Natural killer cell treated with Interleukin-12 subunit alpha and Interleukin-12 subunit beta and Interleukin-15 and Interleukin-18, amount 100 ng/mL, for 72 hours (primary cell): ENCODE results near the gene SEMA4B. TPM values are rescaled to one million over a fixed set of nuclear protein-coding genes. Genes with fewer than 3 reads are reported as not detected.

ENCODE experiments used
- ATAC-seq, 2 donors: fragments of 150-1000 bp; cut with Tn5 transposase in 1 of 2; sonication (Bioruptor Pico), chemical (Tn5 transposase) in 1 of 2; 2 replicates each; pipeline ENCODE4 v1.10.0; 2021
- DNase-seq: peaks from one replicate; pipeline ENCODE4 v3.0.0; 2022; ENCODE audit warnings: low spot score
- H3K27ac Mint-ChIP-seq, 2 donors: 1 replicate in 1 of 2; 2 replicates in 1 of 2; pipeline ENCODE4 v1.8.0; 2022; ENCODE audit warnings: mixed read lengths in 2 of 2, mild to moderate bottlenecking in 1 of 2, moderate library complexity in 1 of 2
- H3K27me3 Mint-ChIP-seq, 2 donors: 1 replicate in 1 of 2; 2 replicates in 1 of 2; pipeline ENCODE4 v1.8.0; 2022; ENCODE audit warnings: mixed read lengths in 2 of 2
- H3K36me3 Mint-ChIP-seq: one replicate; pipeline ENCODE4 v1.8.0; 2022; ENCODE audit warnings: mixed read lengths
- H3K4me1 Mint-ChIP-seq, 2 donors: 1 replicate in 1 of 2; 2 replicates in 1 of 2; pipeline ENCODE4 v1.8.0; 2022; ENCODE audit warnings: low read depth in 2 of 2, mixed read lengths in 2 of 2, mild to moderate bottlenecking in 1 of 2
- H3K4me3 Mint-ChIP-seq: one replicate; pipeline ENCODE4 v1.8.0; 2022; ENCODE audit warnings: mixed read lengths
- H3K9me3 Mint-ChIP-seq: 2 replicates; pipeline ENCODE4 v1.8.0; 2022; ENCODE audit warnings: mixed read lengths
- total RNA-seq, 2 donors: library from RNA; stranded (reverse); gene quantifications; one replicate each; pipeline ENCODE4 v1.2.3, GENCODE V29; 2022

The SEMA4B gene
- total RNA-seq, 2 donors from 2014 or later, result 9.2 to 9.7 TPM

GRCh38 chr15:90219421-90220141 is 18.5 kb downstream of the SEMA4B start:
- ATAC-seq (peak; percentile 69 to 81), DNase-seq (no peak)
- Mint-ChIP-seq H3K9me3 (no peaks in the 10 kb centered on the region), H3K36me3 (no peaks in the 10 kb centered on the region), H3K4me3 (no peak overlapping the region), H3K4me1 (peaks cover 0 to 7% of the 10 kb centered on the region in 2 donors), H3K27me3 (no peaks in the 10 kb centered on the region), H3K27ac (no peak overlapping the region)

DNA sequence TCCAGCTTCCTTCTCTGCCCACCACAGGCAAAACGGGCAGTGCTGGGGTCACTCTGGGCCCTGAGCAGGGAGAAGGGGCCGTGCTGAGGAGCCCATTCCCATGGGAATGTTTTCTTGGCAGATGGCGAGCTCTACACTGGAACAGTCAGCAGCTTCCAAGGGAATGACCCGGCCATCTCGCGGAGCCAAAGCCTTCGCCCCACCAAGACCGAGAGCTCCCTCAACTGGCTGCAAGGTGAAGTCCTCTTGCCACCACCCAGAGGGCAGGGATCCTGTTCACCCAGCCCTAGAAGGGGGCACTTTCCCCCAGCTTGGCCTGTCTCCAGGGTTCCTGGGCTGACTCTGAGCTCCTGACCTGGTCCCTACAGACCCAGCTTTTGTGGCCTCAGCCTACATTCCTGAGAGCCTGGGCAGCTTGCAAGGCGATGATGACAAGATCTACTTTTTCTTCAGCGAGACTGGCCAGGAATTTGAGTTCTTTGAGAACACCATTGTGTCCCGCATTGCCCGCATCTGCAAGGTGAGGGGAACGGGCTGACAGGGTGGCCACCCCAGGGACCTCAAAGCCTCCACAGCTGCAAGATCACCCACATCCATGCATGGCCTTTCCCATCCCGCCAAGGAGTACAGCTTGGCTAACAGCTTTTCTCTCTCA is 20.2 kb downstream of the SEMA4B start:
- Mint-ChIP-seq H3K4me1 (no peaks in the 10 kb centered on the region), H3K27me3 (no peaks in the 10 kb centered on the region), H3K27ac (no peak overlapping the region), H3K9me3 (no peaks in the 10 kb centered on the region), H3K4me3 (no peak overlapping the region), H3K36me3 (no peaks in the 10 kb centered on the region)
- no peak for DNase-seq
- ATAC-seq, result no peak

- no peak overlapping the region for H3K27ac Mint-ChIP-seq
- no peak overlapping the region for H3K4me3 Mint-ChIP-seq
- ATAC-seq (no peak), DNase-seq (no peak)
- no peaks in the 10 kb centered on the region for H3K4me1 Mint-ChIP-seq
- no peaks in the 10 kb centered on the region for H3K36me3 Mint-ChIP-seq
- no peaks in the 10 kb centered on the region for H3K27me3 Mint-ChIP-seq
- no peaks in the 10 kb centered on the region for H3K9me3 Mint-ChIP-seq
Measured at GRCh38 chr15:90222547-90222946, 21.4 kb downstream of the SEMA4B start.

DNA sequence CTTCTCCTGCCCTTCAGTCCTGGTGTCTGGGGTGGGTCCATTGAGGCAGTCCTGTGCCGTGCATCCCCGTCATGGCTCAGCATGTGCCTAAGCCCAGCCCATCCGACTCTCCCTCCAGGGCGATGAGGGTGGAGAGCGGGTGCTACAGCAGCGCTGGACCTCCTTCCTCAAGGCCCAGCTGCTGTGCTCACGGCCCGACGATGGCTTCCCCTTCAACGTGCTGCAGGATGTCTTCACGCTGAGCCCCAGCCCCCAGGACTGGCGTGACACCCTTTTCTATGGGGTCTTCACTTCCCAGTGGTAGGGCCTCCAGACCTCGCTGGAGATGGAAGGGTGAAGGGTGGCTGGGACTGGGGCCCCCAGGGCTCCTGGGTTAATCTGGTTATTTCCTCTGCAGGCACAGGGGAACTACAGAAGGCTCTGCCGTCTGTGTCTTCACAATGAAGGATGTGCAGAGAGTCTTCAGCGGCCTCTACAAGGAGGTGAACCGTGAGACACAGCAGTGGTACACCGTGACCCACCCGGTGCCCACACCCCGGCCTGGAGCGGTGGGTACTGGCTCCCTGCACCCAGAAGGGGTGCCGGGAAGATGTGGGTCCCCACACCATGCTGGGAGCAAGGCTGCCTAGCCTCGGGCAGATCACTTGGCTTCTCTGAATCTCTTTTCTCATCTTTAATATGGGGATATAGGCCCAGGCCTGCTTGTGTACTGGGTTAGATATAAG is 22.5 kb downstream of the SEMA4B start:
- Mint-ChIP-seq H3K9me3 (no peaks in the 10 kb centered on the region), H3K4me3 (no peak overlapping the region), H3K27ac (no peak overlapping the region), H3K4me1 (no peaks in the 10 kb centered on the region), H3K36me3 (no peaks in the 10 kb centered on the region), H3K27me3 (no peaks in the 10 kb centered on the region)
- no peak for DNase-seq
- ATAC-seq, result no peak

DNA sequence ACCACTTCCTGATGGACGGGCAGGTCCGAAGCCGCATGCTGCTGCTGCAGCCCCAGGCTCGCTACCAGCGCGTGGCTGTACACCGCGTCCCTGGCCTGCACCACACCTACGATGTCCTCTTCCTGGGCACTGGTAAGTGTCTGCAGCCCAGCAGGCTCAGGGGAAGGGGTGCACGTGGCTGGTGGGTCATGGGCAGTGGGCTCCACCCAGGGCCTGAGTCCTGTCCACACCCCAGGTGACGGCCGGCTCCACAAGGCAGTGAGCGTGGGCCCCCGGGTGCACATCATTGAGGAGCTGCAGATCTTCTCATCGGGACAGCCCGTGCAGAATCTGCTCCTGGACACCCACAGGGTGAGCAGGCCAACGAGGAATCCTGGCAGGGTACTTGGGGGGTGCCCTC is 23.9 kb downstream of the SEMA4B start:
- no peaks in the 10 kb centered on the region for H3K27me3 Mint-ChIP-seq
- no peaks in the 10 kb centered on the region for H3K9me3 Mint-ChIP-seq
- peaks cover 2 to 3% of the 10 kb centered on the region in 2 donors for H3K4me1 Mint-ChIP-seq
- ATAC-seq, result no peak
- no peak overlapping the region for H3K27ac Mint-ChIP-seq
- DNase-seq, result no peak
- H3K36me3 Mint-ChIP-seq, result peaks cover 3% of the 10 kb centered on the region
- no peak overlapping the region for H3K4me3 Mint-ChIP-seq

- Mint-ChIP-seq H3K4me1 (peaks cover 3 to 6% of the 10 kb centered on the region in 2 donors), H3K36me3 (peaks cover 4% of the 10 kb centered on the region), H3K9me3 (no peaks in the 10 kb centered on the region), H3K27ac (no peak overlapping the region), H3K27me3 (no peaks in the 10 kb centered on the region), H3K4me3 (no peak overlapping the region)
- no peak for DNase-seq
- ATAC-seq, result no peak
Measured at GRCh38 chr15:90225504-90226234, 24.5 kb downstream of the SEMA4B start.

DNA sequence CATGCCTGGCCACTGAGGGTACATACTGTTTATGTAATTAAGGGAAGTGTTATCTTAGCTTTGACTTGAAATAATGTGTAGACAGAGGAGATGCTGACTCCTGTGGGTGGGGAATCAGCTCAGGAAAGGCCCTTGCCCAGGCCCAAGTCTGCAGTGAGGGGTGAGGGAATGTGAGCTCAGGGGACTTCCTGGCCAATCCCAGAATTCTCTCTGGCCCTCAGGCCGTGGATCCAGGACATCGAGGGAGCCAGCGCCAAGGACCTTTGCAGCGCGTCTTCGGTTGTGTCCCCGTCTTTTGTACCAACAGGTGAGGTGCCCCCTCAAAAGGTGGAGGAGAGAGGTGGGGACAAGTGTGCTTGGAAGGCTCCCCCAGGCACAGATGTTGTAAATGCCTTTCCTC is 26.2 kb downstream of the SEMA4B start:
- DNase-seq, result no peak

GRCh38 chr15:90227816-90228772 is 27.0 kb downstream of the SEMA4B start:
- no peak for ATAC-seq
- Mint-ChIP-seq H3K27me3 (no peaks in the 10 kb centered on the region), H3K4me1 (peaks cover 20 to 30% of the 10 kb centered on the region in 2 donors), H3K9me3 (no peaks in the 10 kb centered on the region), H3K36me3 (peaks cover 4% of the 10 kb centered on the region), H3K27ac (no peak overlapping the region), H3K4me3 (no peak overlapping the region)
- no peak for DNase-seq

More for the DNA sequence above, 26.2 kb downstream of the SEMA4B start:
- Mint-ChIP-seq H3K4me1 (peaks cover 14 to 22% of the 10 kb centered on the region in 2 donors), H3K27ac (no peak overlapping the region), H3K36me3 (peaks cover 4% of the 10 kb centered on the region), H3K4me3 (no peak overlapping the region), H3K27me3 (no peaks in the 10 kb centered on the region), H3K9me3 (no peaks in the 10 kb centered on the region)
- ATAC-seq, result no peak

DNA sequence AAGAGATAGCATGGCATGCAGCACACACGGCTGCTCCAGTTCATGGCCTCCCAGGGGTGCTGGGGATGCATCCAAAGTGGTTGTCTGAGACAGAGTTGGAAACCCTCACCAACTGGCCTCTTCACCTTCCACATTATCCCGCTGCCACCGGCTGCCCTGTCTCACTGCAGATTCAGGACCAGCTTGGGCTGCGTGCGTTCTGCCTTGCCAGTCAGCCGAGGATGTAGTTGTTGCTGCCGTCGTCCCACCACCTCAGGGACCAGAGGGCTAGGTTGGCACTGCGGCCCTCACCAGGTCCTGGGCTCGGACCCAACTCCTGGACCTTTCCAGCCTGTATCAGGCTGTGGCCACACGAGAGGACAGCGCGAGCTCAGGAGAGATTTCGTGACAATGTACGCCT is 27.8 kb downstream of the SEMA4B start:
- H3K36me3 Mint-ChIP-seq, result peaks cover 4% of the 10 kb centered on the region
- ATAC-seq (no peak), DNase-seq (no peak)
- H3K9me3 Mint-ChIP-seq, result no peaks in the 10 kb centered on the region
- H3K27me3 Mint-ChIP-seq, result no peaks in the 10 kb centered on the region
- H3K4me3 Mint-ChIP-seq, result no peak overlapping the region
- H3K4me1 Mint-ChIP-seq, result peaks cover 20 to 30% of the 10 kb centered on the region in 2 donors
- peak overlapping the region in 1 of 2 donors; percentile 93 for H3K27ac Mint-ChIP-seq

- peaks cover 27 to 38% of the 10 kb centered on the region in 2 donors for H3K4me1 Mint-ChIP-seq
- peaks cover 4% of the 10 kb centered on the region for H3K36me3 Mint-ChIP-seq
- no peak for DNase-seq
- ATAC-seq, result no peak
- H3K27me3 Mint-ChIP-seq, result no peaks in the 10 kb centered on the region
- H3K9me3 Mint-ChIP-seq, result no peaks in the 10 kb centered on the region
- H3K27ac Mint-ChIP-seq, result peak overlapping the region; percentile 93 to 94
- H3K4me3 Mint-ChIP-seq, result peak overlapping the region; percentile 87
Measured at GRCh38 chr15:90230071-90230494, 29.0 kb downstream of the SEMA4B start.

- H3K27me3 Mint-ChIP-seq, result no peaks in the 10 kb centered on the region
- DNase-seq (no peak), ATAC-seq (no peak)
- peak overlapping the region; percentile 87 for H3K4me3 Mint-ChIP-seq
- no peaks in the 10 kb centered on the region for H3K9me3 Mint-ChIP-seq
- H3K4me1 Mint-ChIP-seq, result peaks cover 29 to 40% of the 10 kb centered on the region in 2 donors
- peak overlapping the region; percentile 93 to 94 for H3K27ac Mint-ChIP-seq
- peaks cover 4% of the 10 kb centered on the region for H3K36me3 Mint-ChIP-seq
Measured at GRCh38 chr15:90230610-90231009, 29.5 kb downstream of the SEMA4B start.

DNA sequence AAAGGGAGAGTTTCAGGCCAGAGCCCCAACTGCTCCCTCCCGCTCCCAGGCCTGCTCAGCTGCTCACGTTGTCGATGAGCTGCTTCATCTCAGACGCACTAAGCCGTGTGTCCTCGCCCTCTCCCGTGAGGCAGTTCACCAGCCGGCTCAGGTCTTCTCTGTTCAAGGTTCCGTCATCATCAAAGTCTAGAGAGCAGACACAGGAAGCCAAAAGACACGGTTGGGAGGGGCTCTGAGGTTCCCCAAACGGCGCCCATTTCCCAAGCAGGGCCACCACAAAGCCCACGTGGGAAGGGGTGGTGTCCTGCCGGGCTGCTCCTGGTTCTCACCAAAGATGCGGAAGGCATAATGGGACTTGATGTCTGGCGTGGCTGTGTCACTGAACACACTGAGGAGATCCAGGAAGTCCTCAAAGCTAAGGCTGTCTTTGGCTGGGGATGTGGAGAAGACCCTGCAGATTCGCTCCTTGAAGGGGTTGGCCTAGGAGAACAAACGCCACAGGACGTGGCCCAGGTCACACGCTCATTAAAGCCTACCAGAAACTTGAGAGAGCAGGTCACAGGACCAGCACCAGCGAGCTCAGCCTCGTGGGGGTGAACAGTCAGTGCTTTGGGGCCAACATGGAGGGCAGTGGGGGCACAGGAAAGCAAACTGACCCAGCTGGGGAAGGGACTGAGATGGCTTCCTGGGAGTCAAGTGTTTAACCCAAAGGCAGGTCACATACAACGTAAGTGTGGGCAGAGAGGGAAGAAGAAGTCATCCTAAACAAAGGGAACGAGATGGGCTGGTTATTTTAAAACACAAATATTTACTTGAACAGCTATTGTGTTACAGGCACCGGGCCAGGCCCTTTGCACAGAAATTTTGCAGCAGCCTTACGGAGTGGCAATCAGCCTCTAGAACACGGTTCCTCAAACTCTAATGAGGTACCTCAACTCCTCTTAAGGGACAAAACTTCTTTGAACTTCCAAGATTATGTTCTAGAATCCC is 30.2 kb downstream of the SEMA4B start:
- no peaks in the 10 kb centered on the region for H3K9me3 Mint-ChIP-seq
- H3K27ac Mint-ChIP-seq, result peak overlapping the region; percentile 93 to 94
- ATAC-seq (peak; percentile 16 to 47), DNase-seq (peak; percentile 77)
- no peaks in the 10 kb centered on the region for H3K27me3 Mint-ChIP-seq
- H3K4me3 Mint-ChIP-seq, result peak overlapping the region; percentile 87
- peaks cover 32 to 40% of the 10 kb centered on the region in 2 donors for H3K4me1 Mint-ChIP-seq
- H3K36me3 Mint-ChIP-seq, result peaks cover 4% of the 10 kb centered on the region
